ENCODE measurements around the gene ZCCHC3.
"Not testable (repeated sequence)": the region's sequence is repeated elsewhere in the genome, so short reads cannot be mapped to it uniquely, and the experiment has no call there.

ZCCHC3 gene

DNA sequence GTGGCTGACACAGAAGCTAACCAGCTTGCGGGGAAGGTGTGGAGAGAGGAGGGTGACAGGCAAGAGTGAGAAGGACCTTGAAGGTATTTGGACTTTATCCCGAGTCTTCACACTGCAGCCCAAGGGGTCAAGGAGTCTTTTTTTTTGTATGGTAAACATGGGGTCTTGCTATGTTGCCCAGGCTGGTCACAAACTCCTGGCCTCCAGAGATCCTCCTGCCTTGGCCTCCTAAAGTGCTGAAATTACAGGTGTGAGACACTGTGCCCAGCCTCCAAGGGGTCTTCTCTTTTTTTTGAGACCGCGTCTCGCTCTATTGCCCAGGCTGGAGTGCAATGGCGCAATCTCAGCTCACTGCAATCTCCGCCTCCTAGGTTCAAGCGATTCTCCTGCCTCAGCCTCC is 37.2 kb downstream of the ZCCHC3 start:
- Mint-ChIP-seq H3K36me3 (ENCODE audit: low read depth) (no peaks in the 10 kb centered on the region), H3K27ac (no peak overlapping the region), H3K4me3 (no peak overlapping the region), H3K27me3 (no peaks in the 10 kb centered on the region), H3K9me3 (no peaks in the 10 kb centered on the region), H3K4me1 (ENCODE audit: low read depth) (peaks cover 9% of the 10 kb centered on the region)
- DNase-seq, result no peak

DNA sequence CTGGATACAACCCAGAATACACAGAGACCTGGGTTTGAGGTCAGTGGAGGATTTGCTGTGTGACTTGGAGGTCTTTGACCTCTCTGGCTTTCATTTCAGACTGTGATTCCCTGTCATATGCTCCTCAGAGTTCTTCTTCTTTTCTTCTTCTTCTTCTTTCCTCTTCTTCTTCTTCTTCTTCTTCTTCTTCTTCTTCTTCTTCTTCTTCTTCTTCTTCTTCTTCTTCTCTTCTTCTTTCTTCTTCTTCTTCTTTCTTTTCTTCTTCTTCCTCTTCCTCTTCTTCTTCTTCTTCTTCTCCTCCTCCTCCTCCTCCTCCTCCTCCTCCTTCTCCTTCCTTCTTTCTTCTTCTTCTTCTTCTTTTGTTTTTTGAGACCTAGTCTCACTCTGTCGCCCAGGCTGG is 38.7 kb downstream of the ZCCHC3 start:
- H3K4me1 Mint-ChIP-seq (ENCODE audit: low read depth); H3K4me3 Mint-ChIP-seq; H3K27ac Mint-ChIP-seq; DNase-seq; H3K36me3 Mint-ChIP-seq (ENCODE audit: low read depth); H3K27me3 Mint-ChIP-seq; H3K9me3 Mint-ChIP-seq: not testable (repeated sequence)

DNA sequence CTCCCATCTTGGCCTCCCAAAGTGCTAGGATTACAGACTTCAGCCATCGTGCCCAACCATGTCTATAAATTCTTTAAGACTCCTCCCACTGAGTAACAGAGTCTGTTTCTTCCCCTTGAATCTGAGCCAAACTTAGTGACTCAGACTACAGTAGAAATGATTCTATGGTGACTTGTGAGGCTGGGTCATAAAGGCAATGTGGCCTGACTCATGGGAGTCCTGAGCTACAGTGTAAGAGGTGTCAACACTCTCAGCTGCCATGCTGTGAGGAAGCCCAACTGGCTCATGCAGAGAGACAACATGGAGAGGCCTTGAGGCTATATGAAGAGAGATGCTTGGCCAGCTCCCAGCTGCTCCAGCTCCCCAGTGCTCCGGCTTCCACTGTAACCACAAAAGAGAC is 44.3 kb downstream of the ZCCHC3 start:
- H3K4me1 Mint-ChIP-seq (ENCODE audit: low read depth), result peaks cover 13% of the 10 kb centered on the region
- H3K36me3 Mint-ChIP-seq (ENCODE audit: low read depth), result peaks cover 9% of the 10 kb centered on the region
- H3K27ac Mint-ChIP-seq, result peak overlapping the region; percentile 47
- H3K9me3 Mint-ChIP-seq, result peaks cover 13% of the 10 kb centered on the region
- DNase-seq, result peak; percentile 54
- H3K27me3 Mint-ChIP-seq, result peaks cover 4% of the 10 kb centered on the region
- no peak overlapping the region for H3K4me3 Mint-ChIP-seq

DNA sequence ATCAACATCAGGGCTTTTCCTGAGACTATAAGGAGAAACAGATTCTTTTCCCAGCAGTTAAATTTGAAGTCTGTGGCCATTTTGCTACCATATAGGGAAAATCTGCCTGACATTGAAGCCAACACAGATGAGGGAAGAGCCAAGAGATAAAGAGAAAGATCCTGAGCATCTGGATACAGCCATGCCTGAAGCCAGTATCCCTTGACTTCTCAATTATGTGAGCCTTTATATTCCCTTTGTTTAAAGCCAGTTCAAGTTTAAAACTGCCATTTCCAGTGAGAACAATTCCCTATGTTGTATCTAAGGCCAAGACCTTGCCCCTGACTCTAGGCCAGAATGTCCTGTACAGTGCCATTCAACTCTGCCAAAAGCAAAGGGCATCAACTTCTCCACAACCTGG is 45.7 kb downstream of the ZCCHC3 start:
- H3K4me1 Mint-ChIP-seq (ENCODE audit: low read depth), result peaks cover 14% of the 10 kb centered on the region
- H3K9me3 Mint-ChIP-seq, result peaks cover 13% of the 10 kb centered on the region
- peaks cover 9% of the 10 kb centered on the region for H3K36me3 Mint-ChIP-seq (ENCODE audit: low read depth)
- H3K4me3 Mint-ChIP-seq, result no peak overlapping the region
- H3K27me3 Mint-ChIP-seq, result peaks cover 4% of the 10 kb centered on the region
- DNase-seq, result no peak
- no peak overlapping the region for H3K27ac Mint-ChIP-seq

DNA sequence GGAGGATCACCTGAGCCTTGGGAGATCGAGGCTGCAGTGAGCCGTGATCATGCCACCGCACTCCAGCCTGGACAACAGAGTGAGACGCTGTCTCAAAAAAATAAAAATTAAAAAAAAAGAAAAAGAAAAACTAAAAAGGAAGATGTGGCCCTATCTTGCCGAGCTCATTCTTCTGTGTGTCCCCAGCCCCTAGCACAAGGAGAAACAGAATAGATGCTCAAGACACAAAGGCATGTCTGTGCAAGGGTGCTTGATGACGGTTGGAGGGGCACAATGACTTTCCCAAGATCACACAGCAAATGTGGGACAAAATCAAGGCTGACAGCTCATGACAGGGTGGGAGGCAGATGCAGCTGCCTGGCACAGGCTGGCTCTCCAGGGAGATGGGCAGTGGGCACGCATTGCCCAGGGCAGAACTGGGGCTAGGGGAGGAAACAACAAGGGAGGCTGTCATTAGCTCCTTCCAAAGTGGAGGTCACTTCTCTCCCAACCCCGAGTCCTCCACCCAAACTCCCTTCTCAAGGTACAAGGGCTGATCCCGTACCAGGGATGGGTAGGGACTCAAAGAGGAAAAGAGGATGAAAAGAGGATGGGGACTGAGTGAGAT is 48.8 kb downstream of the ZCCHC3 start:
- peaks cover 19% of the 10 kb centered on the region for H3K4me1 Mint-ChIP-seq (ENCODE audit: low read depth)
- DNase-seq, result no peak
- H3K9me3 Mint-ChIP-seq, result peaks cover 13% of the 10 kb centered on the region
- H3K27ac Mint-ChIP-seq, result peak overlapping the region; percentile 69
- H3K4me3 Mint-ChIP-seq, result peak overlapping the region; percentile 73
- H3K36me3 Mint-ChIP-seq (ENCODE audit: low read depth), result peaks cover 9% of the 10 kb centered on the region
- H3K27me3 Mint-ChIP-seq, result peaks cover 4% of the 10 kb centered on the region

DNA sequence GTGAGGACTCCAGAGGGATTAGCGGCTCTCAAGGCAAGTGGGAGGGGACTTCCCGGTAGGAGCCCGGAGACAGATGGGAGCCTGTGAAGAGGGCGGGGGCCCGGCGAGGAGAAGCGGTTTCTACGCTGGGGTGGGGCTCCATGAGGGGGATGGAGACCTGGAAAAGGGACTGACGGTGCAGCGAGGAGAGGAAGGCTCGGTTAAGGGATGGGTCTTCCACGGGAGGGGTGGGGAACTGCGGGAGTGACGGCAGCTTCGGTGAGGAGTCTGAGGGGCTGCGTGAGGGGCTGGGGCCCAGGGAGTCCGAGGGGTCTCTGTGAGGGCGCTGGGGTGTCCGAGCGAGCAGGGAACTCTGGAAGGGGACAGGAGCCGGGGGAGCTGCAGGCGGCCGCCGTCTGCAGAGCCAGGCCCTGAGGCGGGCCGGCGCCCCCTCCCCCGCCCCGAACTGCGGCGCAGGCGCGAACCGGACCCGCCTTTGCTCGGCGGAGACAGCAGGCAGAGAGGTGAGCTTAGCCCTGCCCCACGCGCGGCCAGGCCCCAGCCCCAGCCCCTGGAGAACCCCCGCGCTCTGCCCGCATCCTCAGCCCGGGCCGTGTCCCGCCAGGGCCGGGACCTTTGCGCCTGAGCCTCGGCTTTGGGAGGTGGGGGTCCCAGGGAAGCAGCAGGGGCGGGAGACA is 49.4 kb downstream of the ZCCHC3 start, which contains the start of gene NRSN2:
TSS of gene NRSN2 (plus strand) at position 472 of the 677 bp plus-strand sequence. CDS start 2,533 bp downstream, outside the sequence.
- peak; percentile 65 for DNase-seq
- Mint-ChIP-seq H3K9me3 (peaks cover 11% of the 10 kb centered on the region), H3K27ac (peak within 1 kb of the TSS; percentile 83), H3K27me3 (peaks cover 4% of the 10 kb centered on the region), H3K4me1 (ENCODE audit: low read depth) (peaks cover 14% of the 10 kb centered on the region), H3K4me3 (peak within 1 kb of the TSS; percentile 85), H3K36me3 (ENCODE audit: low read depth) (peaks cover 7% of the 10 kb centered on the region)

DNA sequence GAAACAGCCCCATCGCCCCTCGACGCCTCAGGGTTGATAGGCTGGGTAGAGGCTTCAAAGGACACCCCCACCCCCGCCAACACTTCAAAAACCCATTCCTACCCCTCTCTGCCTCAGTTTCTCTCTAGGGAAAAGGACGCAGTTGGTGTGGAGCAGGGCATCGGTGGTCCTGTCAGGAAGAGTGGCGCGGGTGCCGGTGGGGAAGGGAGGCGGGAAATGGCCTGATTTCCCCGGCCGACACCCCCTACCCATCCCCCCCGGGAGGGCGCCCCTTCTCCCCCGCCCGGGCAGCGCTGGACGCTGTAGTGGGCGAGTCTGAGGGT is 49.9 kb downstream of the ZCCHC3 start:
- Mint-ChIP-seq H3K27me3 (peaks cover 4% of the 10 kb centered on the region), H3K27ac (peak overlapping the region; percentile 83), H3K36me3 (ENCODE audit: low read depth) (peaks cover 2% of the 10 kb centered on the region), H3K4me1 (ENCODE audit: low read depth) (peaks cover 13% of the 10 kb centered on the region), H3K4me3 (peak overlapping the region; percentile 85), H3K9me3 (peaks cover 6% of the 10 kb centered on the region)
- no peak for DNase-seq

DNA sequence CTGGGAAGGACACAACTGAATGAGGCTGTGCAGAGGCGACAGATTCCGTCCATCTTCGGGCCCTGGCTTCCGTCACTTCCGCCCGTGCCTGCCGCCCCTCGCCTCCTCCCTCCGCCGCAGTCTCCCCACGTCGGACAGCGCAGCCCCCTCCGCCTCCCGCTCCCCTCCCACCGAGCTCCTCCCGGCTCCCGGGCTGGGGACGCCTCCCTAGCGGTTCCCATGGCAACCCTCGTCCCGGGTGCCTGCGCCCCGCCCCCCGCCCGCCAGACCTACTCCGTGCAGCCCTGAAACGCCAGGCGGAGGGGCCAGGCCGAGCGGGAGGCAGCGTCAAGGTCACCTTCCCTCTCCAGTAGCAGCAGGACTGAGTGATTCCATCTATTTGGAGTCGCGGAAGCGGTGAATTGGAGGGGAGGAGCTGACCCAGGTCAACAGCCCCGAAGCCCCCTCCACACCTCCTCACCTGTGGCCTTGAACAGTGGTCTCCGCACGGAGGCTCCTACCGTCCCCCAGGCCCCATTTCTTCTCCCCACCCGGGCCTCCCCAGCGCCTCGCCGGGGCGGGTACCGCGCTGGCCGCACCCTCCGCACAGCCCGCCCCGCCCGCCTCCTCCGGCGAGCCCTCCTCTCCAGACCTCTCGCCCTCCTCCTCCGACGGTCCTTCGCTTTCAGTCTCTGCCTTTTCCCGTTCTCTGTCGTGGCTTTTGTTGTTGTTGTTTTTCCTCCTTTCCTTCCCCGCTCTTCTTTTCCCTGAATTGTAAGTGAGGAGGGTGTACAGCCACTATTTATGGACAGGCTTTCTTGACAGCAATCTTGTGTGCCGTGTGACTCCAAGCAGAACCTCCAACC is 50.5 kb downstream of the ZCCHC3 start:
- peak; percentile 79 for DNase-seq
- peaks cover 13% of the 10 kb centered on the region for H3K4me1 Mint-ChIP-seq (ENCODE audit: low read depth)
- peak overlapping the region; percentile 85 for H3K4me3 Mint-ChIP-seq
- H3K27me3 Mint-ChIP-seq, result peaks cover 4% of the 10 kb centered on the region
- H3K27ac Mint-ChIP-seq, result peak overlapping the region; percentile 83
- H3K9me3 Mint-ChIP-seq, result peaks cover 4% of the 10 kb centered on the region
- peaks cover 1% of the 10 kb centered on the region for H3K36me3 Mint-ChIP-seq (ENCODE audit: low read depth)

DNA sequence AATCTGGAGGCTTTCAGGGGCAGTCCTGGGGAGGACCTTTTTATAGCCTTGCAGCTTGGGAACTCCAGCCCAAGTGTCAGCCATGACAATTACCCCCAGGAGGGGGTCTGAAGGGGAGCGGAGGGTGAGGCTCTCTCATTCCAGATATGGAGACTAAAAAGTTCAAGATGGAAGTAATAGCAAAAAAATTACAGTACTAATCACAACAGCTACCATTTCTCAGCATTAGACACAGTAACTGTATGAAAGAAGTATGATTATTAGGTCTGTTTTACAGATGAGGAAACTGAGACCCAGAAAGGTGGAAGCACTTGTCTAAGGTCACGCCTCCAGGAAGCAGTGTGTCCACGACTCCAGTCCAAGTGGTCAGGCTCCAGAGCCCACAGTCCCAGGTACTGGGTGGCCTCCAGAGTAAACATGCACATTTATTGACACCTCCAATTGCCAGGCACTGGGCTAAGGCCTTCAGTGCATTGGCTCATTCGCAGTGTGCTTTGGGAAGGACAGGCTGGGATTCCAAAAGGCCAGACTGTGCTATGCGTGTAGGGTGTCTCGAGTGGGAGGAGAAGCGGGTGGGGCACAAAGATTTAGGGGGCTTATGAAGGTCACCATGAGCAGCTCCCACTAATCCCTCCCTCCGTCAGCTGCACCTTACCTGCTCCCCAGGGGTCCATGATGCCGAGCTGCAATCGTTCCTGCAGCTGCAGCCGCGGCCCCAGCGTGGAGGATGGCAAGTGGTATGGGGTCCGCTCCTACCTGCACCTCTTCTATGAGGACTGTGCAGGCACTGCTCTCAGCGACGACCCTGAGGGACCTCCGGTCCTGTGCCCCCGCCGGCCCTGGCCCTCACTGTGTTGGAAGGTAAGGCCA is 51.8 kb downstream of the ZCCHC3 start:
- Mint-ChIP-seq H3K4me3 (no peak overlapping the region), H3K27me3 (peaks cover 4% of the 10 kb centered on the region)

More for the DNA sequence above, 51.8 kb downstream of the ZCCHC3 start:
- DNase-seq, result no peak
- Mint-ChIP-seq H3K4me1 (ENCODE audit: low read depth) (peaks cover 13% of the 10 kb centered on the region), H3K36me3 (ENCODE audit: low read depth) (no peaks in the 10 kb centered on the region), H3K27ac (no peak overlapping the region), H3K9me3 (no peaks in the 10 kb centered on the region)
